Measurements from ENCODE around the gene IQCC.

GRCh38 chr1:32228771-32229170 lies 23.3 kb downstream of the IQCC start:
- TF ChIP-seq POLR2AphosphoS5 (IDR thresholded peaks at IDR 0.05; ENCODE audit: low read depth, low read length), result no peak; the same call in 1 of the 2 replicates
- no peak for TF ChIP-seq POLR2A (IDR thresholded peaks at IDR 0.05; ENCODE audit: low read depth, low read length)
- no peak for TF ChIP-seq SPI1 (IDR thresholded peaks at IDR 0.05; ENCODE audit: low read depth, low read length)
